WTC11 (cell line): Measurements from ENCODE around the gene SEL1L3. TPM values are rescaled to one million over a fixed set of nuclear protein-coding genes. Genes with fewer than 3 reads are reported as not detected.

Source experiments
- ATAC-seq: fragments of 200-7000 bp; cut with Tn5 transposase; 2 replicates; pipeline ENCODE4 v1.10.0; 2021; ENCODE audit warnings: mild to moderate bottlenecking, moderate library complexity
- CTCF ChIA-PET: fragments of 300-600 bp; sonication (Branson Sonifier 250); formaldehyde crosslinking; loops from one replicate; lab custom pipeline; 2021; ENCODE audit warnings: antibody characterized with exemption; lab: Charles Lee
- POLR2A ChIA-PET: fragments of 350-600 bp; sonication (Branson Sonifier 250); formaldehyde crosslinking; loops from one replicate; lab custom pipeline; 2021; ENCODE audit warnings: antibody characterized with exemption; lab: Charles Lee
- DNase-seq: peaks from one replicate; pipeline ENCODE4 v3.0.0; 2021; ENCODE audit warnings: low spot score
- H3K27ac Mint-ChIP-seq: 2 replicates; pipeline ENCODE4 v1.8.0; 2021; ENCODE audit warnings: mixed read lengths
- H3K27me3 Mint-ChIP-seq: 2 replicates; pipeline ENCODE4 v1.8.0; 2021; ENCODE audit warnings: low read depth, mild to moderate bottlenecking, moderate library complexity, mixed read lengths
- H3K36me3 Mint-ChIP-seq: 2 replicates; pipeline ENCODE4 v1.8.0; 2021; ENCODE audit warnings: mixed read lengths
- H3K4me1 Mint-ChIP-seq: 2 replicates; pipeline ENCODE4 v1.8.0; 2022; ENCODE audit warnings: mixed read lengths
- H3K4me3 Mint-ChIP-seq: 2 replicates; pipeline ENCODE4 v1.8.0; 2021; ENCODE audit warnings: mild to moderate bottlenecking, moderate library complexity, mixed read lengths
- H3K9me3 Mint-ChIP-seq: 2 replicates; pipeline ENCODE4 v1.8.0; 2021; ENCODE audit warnings: mixed read lengths
- CREB1 ChIP-seq: sonication (generic); formaldehyde crosslinking; IDR thresholded peaks from 2 replicates; pipeline ENCODE4 v1.8.0; 2023; ENCODE audit warnings: mild to moderate bottlenecking, missing genetic modification reagents
- ELF4 ChIP-seq: sonication (generic); formaldehyde crosslinking; IDR thresholded peaks from 2 replicates; pipeline ENCODE4 v1.8.1; 2022; ENCODE audit warnings: low read depth, mild to moderate bottlenecking, moderate library complexity, missing genetic modification reagents
- FOXJ3 ChIP-seq: sonication (generic); formaldehyde crosslinking; IDR thresholded peaks from 2 replicates; pipeline ENCODE4 v1.9.0; 2021; ENCODE audit warnings: missing genetic modification reagents, mild to moderate bottlenecking, borderline replicate concordance
- JAZF1 ChIP-seq: fragments of 250-450 bp; sonication (Bioruptor Pico); IDR thresholded peaks from 2 replicates; pipeline ENCODE4 v1.9.0; 2021; ENCODE audit warnings: moderate library complexity, mild to moderate bottlenecking, inconsistent platforms
- KAT7 ChIP-seq: sonication (generic); formaldehyde crosslinking; IDR thresholded peaks from 2 replicates; pipeline ENCODE4 v1.8.1; 2023; ENCODE audit warnings: missing genetic modification reagents, mild to moderate bottlenecking, borderline replicate concordance
- NR2C2 ChIP-seq: sonication (generic); formaldehyde crosslinking; IDR thresholded peaks from 2 replicates; pipeline ENCODE4 v1.8.0; 2022; ENCODE audit warnings: mild to moderate bottlenecking, missing genetic modification reagents
- NR3C1 ChIP-seq: sonication (generic); formaldehyde crosslinking; conservative IDR thresholded peaks from 2 replicates; pipeline ENCODE4 v1.8.1; 2023; ENCODE audit warnings: low read depth, mild to moderate bottlenecking, missing genetic modification reagents
- SOX15 ChIP-seq: fragments of 250-450 bp; sonication (Bioruptor Pico); IDR thresholded peaks from 2 replicates; pipeline ENCODE4 v1.9.0; 2021; ENCODE audit warnings: mild to moderate bottlenecking
- TEAD1 ChIP-seq: sonication (generic); formaldehyde crosslinking; IDR thresholded peaks from 2 replicates; pipeline ENCODE4 v1.8.0; 2022; ENCODE audit warnings: mild to moderate bottlenecking, missing genetic modification reagents
- ZMAT4 ChIP-seq: fragments of 250-450 bp; sonication (Bioruptor Pico); IDR thresholded peaks from 2 replicates; pipeline ENCODE4 v1.9.0; 2021; ENCODE audit warnings: mild to moderate bottlenecking
- ZNF219 ChIP-seq: sonication (generic); formaldehyde crosslinking; IDR thresholded peaks from 2 replicates; pipeline ENCODE4 v1.8.0; 2023; ENCODE audit warnings: missing genetic modification reagents, mild to moderate bottlenecking, borderline replicate concordance
- ZNF232 ChIP-seq: sonication (generic); formaldehyde crosslinking; IDR thresholded peaks from 2 replicates; pipeline ENCODE4 v1.8.0; 2022; ENCODE audit warnings: mild to moderate bottlenecking, missing genetic modification reagents
- total RNA-seq: library from RNA; stranded (reverse); gene quantifications from 3 replicates; pipeline ENCODE4 v1.2.3, GENCODE V29; 2021
- TF ChIP-seq, protein P1 (sequence below): sonication (generic); formaldehyde crosslinking; conservative IDR thresholded peaks from 2 replicates; pipeline ENCODE4 v1.8.1; 2022; ENCODE audit warnings: mild to moderate bottlenecking, missing genetic modification reagents
- TF ChIP-seq, protein P2 (sequence below): fragments of 250-450 bp; sonication (Bioruptor Pico); IDR thresholded peaks from 2 replicates; pipeline ENCODE4 v2.1.2; 2022; ENCODE audit warnings: mild to moderate bottlenecking, moderate library complexity
- TF ChIP-seq, protein P3 (sequence below): sonication (generic); formaldehyde crosslinking; IDR thresholded peaks from 2 replicates; pipeline ENCODE4 v1.8.0; 2023; ENCODE audit warnings: mild to moderate bottlenecking, missing genetic modification reagents
- TF ChIP-seq, protein P4 (sequence below): sonication (generic); formaldehyde crosslinking; IDR thresholded peaks from 2 replicates; pipeline ENCODE4 v1.8.1; 2022; ENCODE audit warnings: low read depth, missing genetic modification reagents, borderline replicate concordance
- TF ChIP-seq, protein P5 (sequence below): sonication (generic); formaldehyde crosslinking; conservative IDR thresholded peaks from 2 replicates; pipeline ENCODE4 v1.8.1; 2023; ENCODE audit warnings: mild to moderate bottlenecking, low read depth, missing genetic modification reagents, moderate library complexity
- TF ChIP-seq, protein P6 (sequence below): fragments of 250-450 bp; sonication (Bioruptor Pico); IDR thresholded peaks from 2 replicates; pipeline ENCODE4 v1.9.0; 2021; ENCODE audit warnings: moderate library complexity, mild to moderate bottlenecking, inconsistent platforms, borderline replicate concordance

SEL1L3 gene
- total RNA-seq, 1 experiment from 2014 or later = 31.5 TPM

GRCh38 chr4:25790024-25790423 lies 72.8 kb downstream of the SEL1L3 start:
- no peaks in the 10 kb centered on the region for H3K27me3 Mint-ChIP-seq
- no peak overlapping the region for H3K27ac Mint-ChIP-seq
- no peak overlapping the region for H3K4me3 Mint-ChIP-seq
- no peaks in the 10 kb centered on the region for H3K9me3 Mint-ChIP-seq
- H3K36me3 Mint-ChIP-seq = peaks cover 26% of the 10 kb centered on the region
- ChIA-PET POLR2A (no interaction called here), CTCF (interaction anchor here (1.0 kb wide), 1 partner anchor 22 kb away, joined by 3 read pairs; no protein-coding TSS in a partner anchor)
- no peaks in the 10 kb centered on the region for H3K4me1 Mint-ChIP-seq
- TF ChIP-seq JAZF1 (no peak), ELF4 (CRISPR knock-in tag) (no peak), ZMAT4 (CRISPR knock-in tag) (no peak), NR2C2 (no peak), KAT7 (CRISPR knock-in tag) (no peak)
- TF ChIP-seq, protein P1, sequence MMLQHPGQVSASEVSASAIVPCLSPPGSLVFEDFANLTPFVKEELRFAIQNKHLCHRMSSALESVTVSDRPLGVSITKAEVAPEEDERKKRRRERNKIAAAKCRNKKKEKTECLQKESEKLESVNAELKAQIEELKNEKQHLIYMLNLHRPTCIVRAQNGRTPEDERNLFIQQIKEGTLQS = no peak
- TF ChIP-seq, protein P2, sequence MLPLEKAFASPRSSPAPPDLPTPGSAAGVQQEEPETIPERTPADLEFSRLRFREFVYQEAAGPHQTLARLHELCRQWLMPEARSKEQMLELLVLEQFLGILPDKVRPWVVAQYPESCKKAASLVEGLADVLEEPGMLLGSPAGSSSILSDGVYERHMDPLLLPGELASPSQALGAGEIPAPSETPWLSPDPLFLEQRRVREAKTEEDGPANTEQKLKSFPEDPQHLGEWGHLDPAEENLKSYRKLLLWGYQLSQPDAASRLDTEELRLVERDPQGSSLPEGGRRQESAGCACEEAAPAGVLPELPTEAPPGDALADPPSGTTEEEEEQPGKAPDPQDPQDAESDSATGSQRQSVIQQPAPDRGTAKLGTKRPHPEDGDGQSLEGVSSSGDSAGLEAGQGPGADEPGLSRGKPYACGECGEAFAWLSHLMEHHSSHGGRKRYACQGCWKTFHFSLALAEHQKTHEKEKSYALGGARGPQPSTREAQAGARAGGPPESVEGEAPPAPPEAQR (CRISPR knock-in tag) = no peak
- no peak for DNase-seq
- no peak for ATAC-seq

- Mint-ChIP-seq H3K4me1 (no peaks in the 10 kb centered on the region), H3K27ac (no peak overlapping the region), H3K9me3 (no peaks in the 10 kb centered on the region), H3K27me3 (no peaks in the 10 kb centered on the region), H3K36me3 (peaks cover 19% of the 10 kb centered on the region), H3K4me3 (no peak overlapping the region)
- ChIA-PET CTCF (no interaction called here), POLR2A (no interaction called here)
- ATAC-seq (no peak), DNase-seq (no peak)
- TF ChIP-seq, protein P3, sequence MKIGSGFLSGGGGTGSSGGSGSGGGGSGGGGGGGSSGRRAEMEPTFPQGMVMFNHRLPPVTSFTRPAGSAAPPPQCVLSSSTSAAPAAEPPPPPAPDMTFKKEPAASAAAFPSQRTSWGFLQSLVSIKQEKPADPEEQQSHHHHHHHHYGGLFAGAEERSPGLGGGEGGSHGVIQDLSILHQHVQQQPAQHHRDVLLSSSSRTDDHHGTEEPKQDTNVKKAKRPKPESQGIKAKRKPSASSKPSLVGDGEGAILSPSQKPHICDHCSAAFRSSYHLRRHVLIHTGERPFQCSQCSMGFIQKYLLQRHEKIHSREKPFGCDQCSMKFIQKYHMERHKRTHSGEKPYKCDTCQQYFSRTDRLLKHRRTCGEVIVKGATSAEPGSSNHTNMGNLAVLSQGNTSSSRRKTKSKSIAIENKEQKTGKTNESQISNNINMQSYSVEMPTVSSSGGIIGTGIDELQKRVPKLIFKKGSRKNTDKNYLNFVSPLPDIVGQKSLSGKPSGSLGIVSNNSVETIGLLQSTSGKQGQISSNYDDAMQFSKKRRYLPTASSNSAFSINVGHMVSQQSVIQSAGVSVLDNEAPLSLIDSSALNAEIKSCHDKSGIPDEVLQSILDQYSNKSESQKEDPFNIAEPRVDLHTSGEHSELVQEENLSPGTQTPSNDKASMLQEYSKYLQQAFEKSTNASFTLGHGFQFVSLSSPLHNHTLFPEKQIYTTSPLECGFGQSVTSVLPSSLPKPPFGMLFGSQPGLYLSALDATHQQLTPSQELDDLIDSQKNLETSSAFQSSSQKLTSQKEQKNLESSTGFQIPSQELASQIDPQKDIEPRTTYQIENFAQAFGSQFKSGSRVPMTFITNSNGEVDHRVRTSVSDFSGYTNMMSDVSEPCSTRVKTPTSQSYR (CRISPR knock-in tag) = no peak
- TF ChIP-seq ZNF232 (CRISPR knock-in tag) (no peak), FOXJ3 (CRISPR knock-in tag) (no peak), CREB1 (CRISPR knock-in tag) (no peak)
- TF ChIP-seq, all 79 proteins: peak for 0
Measured at GRCh38 chr4:25788703-25789238, 74.0 kb downstream of the SEL1L3 start.

DNA sequence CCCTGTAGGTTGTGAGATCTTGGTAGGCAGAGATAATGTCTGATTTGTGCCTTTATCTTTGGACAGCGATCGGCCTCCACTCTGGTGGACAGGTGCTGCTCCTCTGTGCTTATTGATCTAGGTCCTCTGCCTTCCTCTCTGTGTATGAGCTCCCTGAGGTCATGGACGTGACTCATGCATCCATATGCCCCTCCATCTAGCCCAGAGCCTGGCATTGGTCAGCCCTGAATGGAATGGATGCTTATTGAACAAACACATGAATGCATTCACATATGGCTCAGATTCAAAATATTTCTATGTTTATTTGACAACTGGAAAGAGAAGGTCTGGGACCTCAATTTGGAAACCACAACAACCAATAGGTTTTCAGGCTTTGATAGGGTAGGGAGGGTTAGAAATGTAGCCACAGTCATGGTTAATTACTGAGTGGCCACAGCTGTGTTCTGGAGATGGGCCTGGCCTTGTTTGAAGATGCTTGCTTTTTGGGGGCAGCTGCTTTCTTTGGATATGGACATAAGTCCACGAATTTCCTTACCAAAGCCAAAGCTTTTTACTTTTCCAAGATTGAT lies 76.2 kb downstream of the SEL1L3 start:
- peaks cover 32% of the 10 kb centered on the region for H3K36me3 Mint-ChIP-seq
- H3K27ac Mint-ChIP-seq = no peak overlapping the region
- H3K4me1 Mint-ChIP-seq = no peaks in the 10 kb centered on the region
- H3K27me3 Mint-ChIP-seq = no peaks in the 10 kb centered on the region
- no peaks in the 10 kb centered on the region for H3K9me3 Mint-ChIP-seq
- DNase-seq (no peak), ATAC-seq (no peak)
- TF ChIP-seq SOX15 (CRISPR knock-in tag) = no peak
- TF ChIP-seq, protein P4, sequence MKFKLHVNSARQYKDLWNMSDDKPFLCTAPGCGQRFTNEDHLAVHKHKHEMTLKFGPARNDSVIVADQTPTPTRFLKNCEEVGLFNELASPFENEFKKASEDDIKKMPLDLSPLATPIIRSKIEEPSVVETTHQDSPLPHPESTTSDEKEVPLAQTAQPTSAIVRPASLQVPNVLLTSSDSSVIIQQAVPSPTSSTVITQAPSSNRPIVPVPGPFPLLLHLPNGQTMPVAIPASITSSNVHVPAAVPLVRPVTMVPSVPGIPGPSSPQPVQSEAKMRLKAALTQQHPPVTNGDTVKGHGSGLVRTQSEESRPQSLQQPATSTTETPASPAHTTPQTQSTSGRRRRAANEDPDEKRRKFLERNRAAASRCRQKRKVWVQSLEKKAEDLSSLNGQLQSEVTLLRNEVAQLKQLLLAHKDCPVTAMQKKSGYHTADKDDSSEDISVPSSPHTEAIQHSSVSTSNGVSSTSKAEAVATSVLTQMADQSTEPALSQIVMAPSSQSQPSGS (CRISPR knock-in tag) = no peak
- no peak for TF ChIP-seq NR3C1 (CRISPR knock-in tag)
- TF ChIP-seq, protein P5, sequence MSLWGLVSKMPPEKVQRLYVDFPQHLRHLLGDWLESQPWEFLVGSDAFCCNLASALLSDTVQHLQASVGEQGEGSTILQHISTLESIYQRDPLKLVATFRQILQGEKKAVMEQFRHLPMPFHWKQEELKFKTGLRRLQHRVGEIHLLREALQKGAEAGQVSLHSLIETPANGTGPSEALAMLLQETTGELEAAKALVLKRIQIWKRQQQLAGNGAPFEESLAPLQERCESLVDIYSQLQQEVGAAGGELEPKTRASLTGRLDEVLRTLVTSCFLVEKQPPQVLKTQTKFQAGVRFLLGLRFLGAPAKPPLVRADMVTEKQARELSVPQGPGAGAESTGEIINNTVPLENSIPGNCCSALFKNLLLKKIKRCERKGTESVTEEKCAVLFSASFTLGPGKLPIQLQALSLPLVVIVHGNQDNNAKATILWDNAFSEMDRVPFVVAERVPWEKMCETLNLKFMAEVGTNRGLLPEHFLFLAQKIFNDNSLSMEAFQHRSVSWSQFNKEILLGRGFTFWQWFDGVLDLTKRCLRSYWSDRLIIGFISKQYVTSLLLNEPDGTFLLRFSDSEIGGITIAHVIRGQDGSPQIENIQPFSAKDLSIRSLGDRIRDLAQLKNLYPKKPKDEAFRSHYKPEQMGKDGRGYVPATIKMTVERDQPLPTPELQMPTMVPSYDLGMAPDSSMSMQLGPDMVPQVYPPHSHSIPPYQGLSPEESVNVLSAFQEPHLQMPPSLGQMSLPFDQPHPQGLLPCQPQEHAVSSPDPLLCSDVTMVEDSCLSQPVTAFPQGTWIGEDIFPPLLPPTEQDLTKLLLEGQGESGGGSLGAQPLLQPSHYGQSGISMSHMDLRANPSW = no peak
- TF ChIP-seq ZNF219 (CRISPR knock-in tag) = no peak
- TF ChIP-seq, protein P6, sequence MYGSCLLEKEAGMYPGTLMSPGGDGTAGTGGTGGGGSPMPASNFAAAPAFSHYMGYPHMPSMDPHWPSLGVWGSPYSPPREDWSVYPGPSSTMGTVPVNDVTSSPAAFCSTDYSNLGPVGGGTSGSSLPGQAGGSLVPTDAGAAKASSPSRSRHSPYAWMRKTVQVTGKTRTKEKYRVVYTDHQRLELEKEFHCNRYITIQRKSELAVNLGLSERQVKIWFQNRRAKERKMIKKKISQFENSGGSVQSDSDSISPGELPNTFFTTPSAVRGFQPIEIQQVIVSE (CRISPR knock-in tag) = no peak
- TF ChIP-seq TEAD1 (CRISPR knock-in tag) = no peak
- POLR2A ChIA-PET = no interaction called here
- no peak overlapping the region for H3K4me3 Mint-ChIP-seq
- CTCF ChIA-PET = interaction anchor here (0.6 kb wide), 1 partner anchor 283 kb away, joined by 4 read pairs; no protein-coding TSS in a partner anchor
